ENCODE results near the gene ZFYVE21.
"Not testable (repeated sequence)": the region's sequence is repeated elsewhere in the genome, so short reads cannot be mapped to it uniquely, and the experiment has no call there.

DNA sequence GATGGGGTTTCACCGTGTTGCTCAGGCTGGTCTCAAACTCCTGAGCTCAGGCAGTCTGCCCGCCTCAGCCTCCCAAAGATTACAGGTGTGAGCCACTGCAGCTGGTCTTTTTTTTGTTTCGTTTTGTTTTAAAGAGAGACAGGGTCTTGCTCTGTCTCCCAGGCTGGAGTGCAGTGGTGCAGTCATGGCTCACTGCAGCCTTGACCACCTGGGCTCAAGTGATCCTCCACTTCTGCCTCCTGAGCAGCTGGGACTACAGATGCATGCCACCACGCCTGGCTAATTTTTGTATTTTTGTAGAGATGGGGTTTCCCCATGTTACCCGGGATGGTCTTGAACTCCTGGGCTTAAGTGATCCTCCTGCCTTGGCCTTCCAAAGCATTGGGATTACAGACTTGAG is 24.0 kb upstream of the ZFYVE21 start:
- TF ChIP-seq, protein P1, sequence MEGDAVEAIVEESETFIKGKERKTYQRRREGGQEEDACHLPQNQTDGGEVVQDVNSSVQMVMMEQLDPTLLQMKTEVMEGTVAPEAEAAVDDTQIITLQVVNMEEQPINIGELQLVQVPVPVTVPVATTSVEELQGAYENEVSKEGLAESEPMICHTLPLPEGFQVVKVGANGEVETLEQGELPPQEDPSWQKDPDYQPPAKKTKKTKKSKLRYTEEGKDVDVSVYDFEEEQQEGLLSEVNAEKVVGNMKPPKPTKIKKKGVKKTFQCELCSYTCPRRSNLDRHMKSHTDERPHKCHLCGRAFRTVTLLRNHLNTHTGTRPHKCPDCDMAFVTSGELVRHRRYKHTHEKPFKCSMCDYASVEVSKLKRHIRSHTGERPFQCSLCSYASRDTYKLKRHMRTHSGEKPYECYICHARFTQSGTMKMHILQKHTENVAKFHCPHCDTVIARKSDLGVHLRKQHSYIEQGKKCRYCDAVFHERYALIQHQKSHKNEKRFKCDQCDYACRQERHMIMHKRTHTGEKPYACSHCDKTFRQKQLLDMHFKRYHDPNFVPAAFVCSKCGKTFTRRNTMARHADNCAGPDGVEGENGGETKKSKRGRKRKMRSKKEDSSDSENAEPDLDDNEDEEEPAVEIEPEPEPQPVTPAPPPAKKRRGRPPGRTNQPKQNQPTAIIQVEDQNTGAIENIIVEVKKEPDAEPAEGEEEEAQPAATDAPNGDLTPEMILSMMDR (IDR thresholded peaks at IDR 0.05): not testable (repeated sequence)
- not testable (repeated sequence) for TF ChIP-seq POLR2A, EP300 (IDR thresholded peaks at IDR 0.05)

Data from gastroesophageal sphincter (tissue), 3 donors.